GM12878 (cell line): Measurements from ENCODE around the gene HMGN1. TPM values are rescaled to one million over a fixed set of nuclear protein-coding genes. Genes with fewer than 3 reads are reported as not detected.

ENCODE experiments used
- ATAC-seq: fragments of 200-7000 bp; cut with Tn5 transposase; 3 replicates; pipeline ENCODE4 v1.9.1; 2020; ENCODE audit warnings: mild to moderate bottlenecking, moderate library complexity
- BruUV-seq: library from RNA; stranded (reverse); fragments of 400-500 nt; replicated peaks from 2 replicates; lab custom pipeline; 2021; lab: Mats Ljungman, UMichigan
- CTCF ChIA-PET: fragments of 300-600 bp; sonication (Branson Sonifier 250); formaldehyde crosslinking; extraction: SDS; loops from one replicate; lab custom pipeline; 2021; ENCODE audit warnings: inconsistent platforms; lab: Yijun Ruan, JAX
- POLR2A ChIA-PET: fragments of 350-600 bp; formaldehyde crosslinking; extraction: SDS; loops from one replicate; lab custom pipeline; 2021; ENCODE audit warnings: inconsistent platforms; lab: Charles Lee
- RAD21 ChIA-PET: fragments of 300-600 bp; sonication (Branson Sonifier 250); formaldehyde crosslinking; loops from one replicate; lab custom pipeline; 2023; ENCODE audit warnings: antibody characterized with exemption; ENCODE audit not compliant: unreplicated experiment; lab: Charles Lee
- SMC1A ChIA-PET: fragments of 300-600 bp; sonication (Branson Sonifier 250); formaldehyde crosslinking; loops from one replicate; lab custom pipeline; 2023; ENCODE audit not compliant: unreplicated experiment, uncharacterized antibody; lab: Charles Lee
- DNase-seq: peaks from one replicate; pipeline ENCODE4 v3.0.0-alpha.2; 2011; ENCODE audit warnings: low read depth, low spot score
- FAIRE-seq: peaks from 3 replicates; lab custom pipeline; 2011; peaks lifted over from hg19 to GRCh38; lab: Jason Lieb, UNC
- H2AFZ ChIP-seq: 2 replicates; pipeline ENCODE4 v1.6.0; 2011; ENCODE audit warnings: low read depth, low read length, control low read depth; ENCODE audit not compliant: control insufficient read depth
- H3K27ac ChIP-seq: 2 replicates; pipeline ENCODE4 v1.5.1; 2011; ENCODE audit warnings: control low read depth; ENCODE audit not compliant: control insufficient read depth, insufficient read depth
- H3K27me3 ChIP-seq, 2 experiments: replicated peaks in 1 of 2; 2 replicates each; pipeline versions ENCODE4 v1.6.0 to v1.6.1; 2011; ENCODE audit warnings: low read length in 1 of 2; ENCODE audit not compliant: control insufficient read depth in 2 of 2, insufficient read depth in 2 of 2
- H3K36me3 ChIP-seq, 2 experiments: 2 replicates each; pipeline ENCODE4 v1.5.1; 2011; ENCODE audit warnings: low read length in 1 of 2; ENCODE audit not compliant: control insufficient read depth in 2 of 2, insufficient read depth in 2 of 2
- H3K4me1 ChIP-seq: 2 replicates; pipeline ENCODE4 v1.6.1; 2011; ENCODE audit warnings: mild to moderate bottlenecking, low read length, moderate library complexity, mixed read lengths; ENCODE audit not compliant: control insufficient read depth, insufficient read depth
- H3K4me2 ChIP-seq: 2 replicates; pipeline ENCODE4 v1.6.0; 2011; ENCODE audit warnings: control low read depth; ENCODE audit not compliant: control insufficient read depth, insufficient read depth
- H3K4me3 ChIP-seq: fragments of 200-600 bp; sonication (generic); 2 replicates; pipeline ENCODE4 v1.5.1; 2016
- H3K79me2 ChIP-seq: 2 replicates; pipeline ENCODE4 v1.6.0; 2011; ENCODE audit warnings: low read length; ENCODE audit not compliant: control insufficient read depth, insufficient read depth
- H3K9ac ChIP-seq: 2 replicates; pipeline ENCODE4 v1.8.0; 2011; ENCODE audit warnings: low read length, control low read depth, mixed read lengths; ENCODE audit not compliant: control insufficient read depth, insufficient read depth
- H3K9me3 ChIP-seq: replicated peaks from 3 replicates; pipeline ENCODE4 v1.5.1; 2011; ENCODE audit warnings: mild to moderate bottlenecking, low read length; ENCODE audit not compliant: control insufficient read depth, insufficient read depth
- H4K20me1 ChIP-seq: 2 replicates; pipeline ENCODE4 v1.6.0; 2011; ENCODE audit not compliant: control insufficient read depth, insufficient read depth
- HDAC2 ChIP-seq: fragments of 200-600 bp; sonication (generic); IDR thresholded peaks from 2 replicates; pipeline ENCODE4 v1.6.1; 2017
- HDAC6 ChIP-seq: fragments of 200-600 bp; sonication (generic); IDR thresholded peaks from one replicate; pipeline ENCODE4 v1.8.0; 2017; ENCODE audit warnings: antibody characterized with exemption; ENCODE audit not compliant: unreplicated experiment
- TARDBP ChIP-seq: IDR thresholded peaks from 2 replicates; pipeline ENCODE4 v1.6.1; 2016; ENCODE audit warnings: borderline replicate concordance
- ZBED1 ChIP-seq: IDR thresholded peaks from 2 replicates; pipeline ENCODE4 v1.6.1; 2016; ENCODE audit warnings: borderline replicate concordance
- WGBS: methylation state at CpG from one replicate; pipeline ENCODE4 v1.1.6; 2016; ENCODE audit warnings: low lambda C conversion rate; ENCODE audit not compliant: insufficient replicate concordance, insufficient coverage; ENCODE audit errors: missing lambda C conversion rate; 5-methylcytosine and 5-hydroxymethylcytosine counted together
- in situ Hi-C: fragments of 300-500 bp; cut with MboI; formaldehyde crosslinking; loops from 9 replicates; pipeline ENCODE4 v1.14.3; 2018; ENCODE audit warnings: mixed read lengths
- intact Hi-C: fragments of 100-400 bp; cut with micrococcal nuclease; formaldehyde crosslinking; loops from one replicate; pipeline ENCODE4 v1.14.2; 2022; ENCODE audit not compliant: unreplicated experiment
- polyA plus RNA-seq, 11 experiments: library from polyadenylated mRNA; depleted of rRNA in 4 of 11; unstranded in 6 of 11; stranded (reverse) in 5 of 11; fragments of >200 nt; fragmentation: Nextera tagmentation in 4 of 11; fragmentation: Illumina TruSeq in 1 of 11; extraction: Ambion mirVana in 4 of 11; extraction: Trizol in 1 of 11; gene quantifications; 1 replicate in 1 of 11; 2 replicates in 10 of 11; pipeline versions ENCODE4 v1.2.1 to v1.2.3, GENCODE V29; 2011 to 2016; ENCODE audit warnings: inconsistent platforms in 2 of 11, missing spikeins in 2 of 11, low read depth in 1 of 11
- total RNA-seq, 4 experiments: library from RNA; depleted of rRNA in 3 of 4; stranded (reverse); fragments of >200 nt in 3 of 4; fragmentation: Illumina TruSeq in 1 of 4; extraction: Trizol in 1 of 4; gene quantifications; 2 replicates each; pipeline versions ENCODE4 v1.2.1 to v1.2.3, GENCODE V29; 2013 to 2021
- TF ChIP-seq, protein P1 (sequence below): fragments of 450-650 bp; IDR thresholded peaks from 2 replicates; pipeline ENCODE4 v1.6.1; 2014; ENCODE audit warnings: mild to moderate bottlenecking
- TF ChIP-seq, protein P2 (sequence below): fragments of 450-650 bp; formaldehyde crosslinking; IDR thresholded peaks from 2 replicates; pipeline ENCODE4 v1.4.0; 2020; ENCODE audit warnings: mild to moderate bottlenecking, moderate library complexity
- TF ChIP-seq, protein P3 (sequence below): fragments of 450-650 bp; IDR thresholded peaks from 2 replicates; pipeline ENCODE4 v1.6.1; 2017; ENCODE audit warnings: antibody characterized with exemption, mild to moderate bottlenecking, moderate library complexity

HMGN1 gene
- total and polyA plus RNA-seq, 10 of the 15 experiments (the other 5 are each of a cell fraction or from before 2014, with no cell fraction given), result 120 to 798 (median 396) TPM

DNA sequence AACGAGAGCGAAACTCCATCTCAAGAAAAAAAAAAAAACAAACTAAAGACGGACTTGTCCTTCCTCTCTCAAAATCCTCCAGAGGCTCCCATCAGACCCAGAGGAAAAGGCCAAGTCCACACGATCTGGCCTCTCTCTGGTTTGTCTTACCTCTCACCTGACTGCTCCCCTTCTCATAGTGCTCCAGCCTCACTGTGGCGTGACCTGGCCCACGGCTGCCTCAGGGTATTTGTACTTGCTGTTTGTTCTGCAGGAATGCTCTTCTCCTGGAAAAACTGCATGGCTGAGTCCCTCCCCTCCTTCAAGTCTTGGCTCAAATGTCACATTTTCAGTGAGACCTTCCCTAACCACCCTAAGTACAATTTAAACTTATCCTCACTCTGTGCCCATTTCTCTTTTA, 27.5 kb downstream of the HMGN1 start:
- no peaks in the 10 kb centered on the region for H3K36me3 ChIP-seq
- no peak for ATAC-seq
- in situ Hi-C loops (no loop called here), intact Hi-C loops (no loop called here)
- SMC1A ChIA-PET, result no interaction called here
- H3K4me1 ChIP-seq, result no peaks in the 10 kb centered on the region
- no peak overlapping the region for H3K4me3 ChIP-seq
- H3K9me3 ChIP-seq, result no peaks in the 10 kb centered on the region
- H3K9ac ChIP-seq, result no peak overlapping the region
- no peaks in the 10 kb centered on the region for H3K27me3 ChIP-seq
- CTCF ChIA-PET, result no interaction called here
- no peak for FAIRE-seq
- H3K79me2 ChIP-seq, result no peaks in the 10 kb centered on the region
- 46% methylated on average over 4 of the region's 6 CpGs for WGBS
- H3K4me2 ChIP-seq, result no peak overlapping the region
- H4K20me1 ChIP-seq, result no peaks in the 10 kb centered on the region
- POLR2A ChIA-PET, result no interaction called here
- no peak overlapping the region for H2AFZ ChIP-seq
- H3K27ac ChIP-seq, result no peak overlapping the region
- RAD21 ChIA-PET, result no interaction called here
- TF ChIP-seq HDAC2 (no peak), TARDBP (no peak), ZBED1 (no peak)
- TF ChIP-seq, protein P1, sequence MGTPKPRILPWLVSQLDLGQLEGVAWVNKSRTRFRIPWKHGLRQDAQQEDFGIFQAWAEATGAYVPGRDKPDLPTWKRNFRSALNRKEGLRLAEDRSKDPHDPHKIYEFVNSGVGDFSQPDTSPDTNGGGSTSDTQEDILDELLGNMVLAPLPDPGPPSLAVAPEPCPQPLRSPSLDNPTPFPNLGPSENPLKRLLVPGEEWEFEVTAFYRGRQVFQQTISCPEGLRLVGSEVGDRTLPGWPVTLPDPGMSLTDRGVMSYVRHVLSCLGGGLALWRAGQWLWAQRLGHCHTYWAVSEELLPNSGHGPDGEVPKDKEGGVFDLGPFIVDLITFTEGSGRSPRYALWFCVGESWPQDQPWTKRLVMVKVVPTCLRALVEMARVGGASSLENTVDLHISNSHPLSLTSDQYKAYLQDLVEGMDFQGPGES, result no peak
- DNase-seq, result no peak
- no TSS peak for BruUV-seq

DNA sequence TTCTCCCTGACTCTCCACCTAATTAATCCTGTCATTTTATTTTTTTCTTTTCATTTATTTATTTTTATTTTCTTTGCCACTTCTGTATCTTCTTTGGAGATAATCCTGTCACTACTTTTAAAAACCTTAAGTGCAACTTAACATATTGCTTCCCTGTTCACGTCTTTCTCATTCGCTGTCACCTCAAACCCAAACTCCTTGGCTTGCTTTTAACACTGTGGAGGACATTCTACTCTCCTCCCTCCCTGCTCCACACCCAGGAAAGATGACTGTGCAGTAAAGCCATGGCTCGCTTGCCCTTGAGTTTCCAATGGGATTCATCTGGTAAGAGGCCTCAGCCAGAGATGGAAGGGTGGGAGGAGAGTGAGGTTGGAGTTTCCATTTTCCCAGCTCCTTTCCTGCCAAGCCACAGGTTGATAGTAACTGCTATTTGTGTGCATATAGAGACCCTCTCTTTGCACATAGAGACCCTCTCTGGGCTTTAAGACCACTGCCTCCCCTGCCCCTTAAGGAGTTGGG, 29.0 kb downstream of the HMGN1 start:
- no peaks in the 10 kb centered on the region for H3K36me3 ChIP-seq
- H3K9me3 ChIP-seq, result no peaks in the 10 kb centered on the region
- in situ Hi-C loops, result no loop called here
- no peaks in the 10 kb centered on the region for H3K4me1 ChIP-seq
- ChIA-PET POLR2A (interaction anchor here (0.6 kb wide), 1 partner anchor 16 kb away, joined by 3 read pairs; no protein-coding TSS in a partner anchor), RAD21 (no interaction called here), CTCF (no interaction called here), SMC1A (no interaction called here)
- H3K27ac ChIP-seq, result no peak overlapping the region
- BruUV-seq, result no TSS peak
- no peak overlapping the region for H3K4me3 ChIP-seq
- WGBS, result 60% methylated on average over 3 of the region's 3 CpGs
- no peak overlapping the region for H3K4me2 ChIP-seq
- no peaks in the 10 kb centered on the region for H3K79me2 ChIP-seq
- no peak for FAIRE-seq
- H2AFZ ChIP-seq, result no peak overlapping the region
- no peaks in the 10 kb centered on the region for H3K27me3 ChIP-seq
- intact Hi-C loops, result loop anchor here (10.0 kb wide), 1 partner anchor 125 kb away; the partner anchor contains the start of gene LCA5L
- DNase-seq, result no peak
- H4K20me1 ChIP-seq, result no peaks in the 10 kb centered on the region
- no peak overlapping the region for H3K9ac ChIP-seq
- ATAC-seq, result no peak
- no peak for TF ChIP-seq HDAC6
- TF ChIP-seq, protein P2, sequence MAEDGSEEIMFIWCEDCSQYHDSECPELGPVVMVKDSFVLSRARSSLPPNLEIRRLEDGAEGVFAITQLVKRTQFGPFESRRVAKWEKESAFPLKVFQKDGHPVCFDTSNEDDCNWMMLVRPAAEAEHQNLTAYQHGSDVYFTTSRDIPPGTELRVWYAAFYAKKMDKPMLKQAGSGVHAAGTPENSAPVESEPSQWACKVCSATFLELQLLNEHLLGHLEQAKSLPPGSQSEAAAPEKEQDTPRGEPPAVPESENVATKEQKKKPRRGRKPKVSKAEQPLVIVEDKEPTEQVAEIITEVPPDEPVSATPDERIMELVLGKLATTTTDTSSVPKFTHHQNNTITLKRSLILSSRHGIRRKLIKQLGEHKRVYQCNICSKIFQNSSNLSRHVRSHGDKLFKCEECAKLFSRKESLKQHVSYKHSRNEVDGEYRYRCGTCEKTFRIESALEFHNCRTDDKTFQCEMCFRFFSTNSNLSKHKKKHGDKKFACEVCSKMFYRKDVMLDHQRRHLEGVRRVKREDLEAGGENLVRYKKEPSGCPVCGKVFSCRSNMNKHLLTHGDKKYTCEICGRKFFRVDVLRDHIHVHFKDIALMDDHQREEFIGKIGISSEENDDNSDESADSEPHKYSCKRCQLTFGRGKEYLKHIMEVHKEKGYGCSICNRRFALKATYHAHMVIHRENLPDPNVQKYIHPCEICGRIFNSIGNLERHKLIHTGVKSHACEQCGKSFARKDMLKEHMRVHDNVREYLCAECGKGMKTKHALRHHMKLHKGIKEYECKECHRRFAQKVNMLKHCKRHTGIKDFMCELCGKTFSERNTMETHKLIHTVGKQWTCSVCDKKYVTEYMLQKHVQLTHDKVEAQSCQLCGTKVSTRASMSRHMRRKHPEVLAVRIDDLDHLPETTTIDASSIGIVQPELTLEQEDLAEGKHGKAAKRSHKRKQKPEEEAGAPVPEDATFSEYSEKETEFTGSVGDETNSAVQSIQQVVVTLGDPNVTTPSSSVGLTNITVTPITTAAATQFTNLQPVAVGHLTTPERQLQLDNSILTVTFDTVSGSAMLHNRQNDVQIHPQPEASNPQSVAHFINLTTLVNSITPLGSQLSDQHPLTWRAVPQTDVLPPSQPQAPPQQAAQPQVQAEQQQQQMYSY (CRISPR knock-in tag), result no peak
- TF ChIP-seq, protein P3, sequence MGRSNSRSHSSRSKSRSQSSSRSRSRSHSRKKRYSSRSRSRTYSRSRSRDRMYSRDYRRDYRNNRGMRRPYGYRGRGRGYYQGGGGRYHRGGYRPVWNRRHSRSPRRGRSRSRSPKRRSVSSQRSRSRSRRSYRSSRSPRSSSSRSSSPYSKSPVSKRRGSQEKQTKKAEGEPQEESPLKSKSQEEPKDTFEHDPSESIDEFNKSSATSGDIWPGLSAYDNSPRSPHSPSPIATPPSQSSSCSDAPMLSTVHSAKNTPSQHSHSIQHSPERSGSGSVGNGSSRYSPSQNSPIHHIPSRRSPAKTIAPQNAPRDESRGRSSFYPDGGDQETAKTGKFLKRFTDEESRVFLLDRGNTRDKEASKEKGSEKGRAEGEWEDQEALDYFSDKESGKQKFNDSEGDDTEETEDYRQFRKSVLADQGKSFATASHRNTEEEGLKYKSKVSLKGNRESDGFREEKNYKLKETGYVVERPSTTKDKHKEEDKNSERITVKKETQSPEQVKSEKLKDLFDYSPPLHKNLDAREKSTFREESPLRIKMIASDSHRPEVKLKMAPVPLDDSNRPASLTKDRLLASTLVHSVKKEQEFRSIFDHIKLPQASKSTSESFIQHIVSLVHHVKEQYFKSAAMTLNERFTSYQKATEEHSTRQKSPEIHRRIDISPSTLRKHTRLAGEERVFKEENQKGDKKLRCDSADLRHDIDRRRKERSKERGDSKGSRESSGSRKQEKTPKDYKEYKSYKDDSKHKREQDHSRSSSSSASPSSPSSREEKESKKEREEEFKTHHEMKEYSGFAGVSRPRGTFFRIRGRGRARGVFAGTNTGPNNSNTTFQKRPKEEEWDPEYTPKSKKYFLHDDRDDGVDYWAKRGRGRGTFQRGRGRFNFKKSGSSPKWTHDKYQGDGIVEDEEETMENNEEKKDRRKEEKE, result no peak
